HCT116 (cell line): Measurements from ENCODE around the gene FAM81B. TPM values are rescaled to one million over a fixed set of nuclear protein-coding genes. Genes with fewer than 3 reads are reported as not detected.

Source experiments
- ATAC-seq: fragments of 200-7000 bp; cut with Tn5 transposase; 2 replicates; pipeline ENCODE4 v1.9.1; 2020; ENCODE audit warnings: mild to moderate bottlenecking, moderate library complexity
- BruUV-seq: library from RNA; stranded (reverse); fragments of 400-500 nt; replicated peaks from 2 replicates; lab custom pipeline; 2021; lab: Mats Ljungman, UMichigan
- CTCF ChIA-PET: fragments of 300-600 bp; sonication (Branson Sonifier 250); formaldehyde crosslinking; loops from one replicate; lab custom pipeline; 2021; ENCODE audit warnings: antibody characterized with exemption; lab: Charles Lee
- POLR2A ChIA-PET: fragments of 300-600, 350-600 bp; sonication (Branson Sonifier 250); formaldehyde crosslinking; loops from one replicate; lab custom pipeline; 2021; ENCODE audit warnings: antibody characterized with exemption; lab: Charles Lee
- RAD21 ChIA-PET, 2 experiments: fragments of 300-600 bp; sonication (Branson Sonifier 250); formaldehyde crosslinking; loops; one replicate each; lab custom pipeline; 2023; ENCODE audit warnings: low total read pairs in 2 of 2; ENCODE audit not compliant: uncharacterized antibody in 2 of 2, unreplicated experiment in 2 of 2, low non-redundant PET in 1 of 2; lab: Charles Lee
- DNase-seq: peaks from one replicate; pipeline ENCODE4 v3.0.0-alpha.2; 2010; ENCODE audit warnings: low read depth, low spot score
- H2AFZ ChIP-seq: fragments of 200-600 bp; shearing (Covaris generic), sonication (generic); 2 replicates; pipeline ENCODE4 v1.6.1; 2017; ENCODE audit warnings: low read depth, mixed run types, mixed read lengths, antibody characterized with exemption, low read length; ENCODE audit not compliant: poor library complexity, severe bottlenecking
- H3K27ac ChIP-seq: 2 replicates; pipeline ENCODE4 v1.5.1; 2012; ENCODE audit warnings: low read depth, low read length
- H3K27me3 ChIP-seq: fragments of 200-600 bp; sonication (generic); 2 replicates; pipeline ENCODE4 v1.6.1; 2016; ENCODE audit warnings: mixed run types, low read length, mixed read lengths; ENCODE audit not compliant: insufficient read depth
- H3K36me3 ChIP-seq, 2 experiments: fragments of 200-500 bp in 1 of 2; fragments of 200-600 bp in 1 of 2; sonication (Bioruptor generic) in 1 of 2; sonication (generic) in 1 of 2; 2 replicates each; pipeline versions ENCODE4 v1.5.1 to v1.6.1; 2014 to 2016; ENCODE audit warnings: low read length in 2 of 2, inconsistent platforms in 1 of 2, mixed read lengths in 1 of 2, mixed run types in 1 of 2; ENCODE audit not compliant: insufficient read depth in 2 of 2, control insufficient read depth in 1 of 2
- H3K4me1 ChIP-seq, 2 experiments: fragments of 200-600 bp in 1 of 2; sonication (generic) in 1 of 2; 2 replicates each; pipeline versions ENCODE4 v1.5.1 to v1.6.1; 2012 to 2017; ENCODE audit warnings: low read length in 2 of 2, inconsistent platforms in 1 of 2, mild to moderate bottlenecking in 1 of 2, mixed read lengths in 1 of 2, mixed run types in 1 of 2, moderate library complexity in 1 of 2; ENCODE audit not compliant: insufficient read depth in 2 of 2, control insufficient read depth in 1 of 2
- H3K4me2 ChIP-seq: fragments of 200-600 bp; sonication (generic); 2 replicates; pipeline ENCODE4 v1.6.1; 2017; ENCODE audit warnings: mixed run types, low read length, mixed read lengths
- H3K4me3 ChIP-seq, 2 experiments: fragments of 200-600 bp in 1 of 2; sonication (generic) in 1 of 2; replicated peaks in 1 of 2; 2 replicates each; pipeline ENCODE4 v1.5.1; 2011 to 2016; ENCODE audit warnings: low read length in 2 of 2, control low read depth in 1 of 2, low read depth in 1 of 2, mild to moderate bottlenecking in 1 of 2, mixed read lengths in 1 of 2, mixed run types in 1 of 2
- H3K79me2 ChIP-seq: fragments of 200-600 bp; sonication (generic); 2 replicates; pipeline ENCODE4 v1.6.1; 2017; ENCODE audit warnings: mild to moderate bottlenecking, mixed run types, low read length, moderate library complexity, mixed read lengths; ENCODE audit not compliant: insufficient read depth
- H3K9ac ChIP-seq: fragments of 200-600 bp; sonication (generic); 2 replicates; pipeline ENCODE4 v1.6.1; 2016; ENCODE audit warnings: low read length, mixed read lengths
- H3K9me2 ChIP-seq: fragments of 200-600 bp; sonication (generic), shearing (Covaris generic); 2 replicates; pipeline ENCODE4 v1.6.1; 2017; ENCODE audit warnings: mixed run types, mild to moderate bottlenecking, moderate library complexity; ENCODE audit not compliant: insufficient read depth
- H3K9me3 ChIP-seq, 2 experiments: fragments of 200-500 bp in 1 of 2; fragments of 200-600 bp in 1 of 2; sonication (Bioruptor generic) in 1 of 2; sonication (generic) in 1 of 2; 2 replicates each; pipeline ENCODE4 v1.6.1; 2014 to 2017; ENCODE audit warnings: low read length in 2 of 2, mixed read lengths in 2 of 2, inconsistent platforms in 1 of 2, low read depth in 1 of 2, mild to moderate bottlenecking in 1 of 2, mixed run types in 1 of 2, moderate library complexity in 1 of 2; ENCODE audit not compliant: control insufficient read depth in 1 of 2, insufficient read depth in 1 of 2
- H4K20me1 ChIP-seq: fragments of 200-600 bp; sonication (generic), shearing (Covaris generic); 2 replicates; pipeline ENCODE4 v1.6.1; 2017; ENCODE audit warnings: mixed run types, mild to moderate bottlenecking, moderate library complexity; ENCODE audit not compliant: insufficient read depth
- CBX3 ChIP-seq: IDR thresholded peaks from 2 replicates; pipeline ENCODE4 v1.6.1; 2012; ENCODE audit warnings: low read depth
- CEBPB ChIP-seq: IDR thresholded peaks from 2 replicates; pipeline ENCODE4 v1.6.1; 2012; ENCODE audit warnings: low read depth
- CTCF ChIP-seq, 3 experiments: fragments of 200-600 bp in 1 of 3; sonication (generic) in 1 of 3; IDR thresholded peaks in 2 of 3; conservative IDR thresholded peaks in 1 of 3; 2 replicates each; pipeline ENCODE4 v1.5.1; 2012 to 2017; ENCODE audit warnings: low read depth in 2 of 3, low read length in 2 of 3, antibody characterized with exemption in 1 of 3, borderline replicate concordance in 1 of 3, control low read depth in 1 of 3, mild to moderate bottlenecking in 1 of 3, mixed read lengths in 1 of 3, mixed run types in 1 of 3, moderate library complexity in 1 of 3; ENCODE audit not compliant: insufficient read depth in 1 of 3
- EGR1 ChIP-seq: IDR thresholded peaks from 2 replicates; pipeline ENCODE4 v1.6.1; 2012; ENCODE audit warnings: low read depth
- ELF1 ChIP-seq: IDR thresholded peaks from 2 replicates; pipeline ENCODE4 v1.6.1; 2012; ENCODE audit warnings: low read depth, borderline replicate concordance
- EZH2 ChIP-seq: fragments of 200-600 bp; sonication (generic); IDR thresholded peaks from 2 replicates; pipeline ENCODE4 v1.6.1; 2017; ENCODE audit warnings: antibody characterized with exemption, mixed run types
- EZH2phosphoT487 ChIP-seq: fragments of 200-600 bp; IDR thresholded peaks from 2 replicates; pipeline ENCODE4 v1.6.1; 2018; ENCODE audit warnings: antibody characterized with exemption, borderline replicate concordance
- POLR2A ChIP-seq: IDR thresholded peaks from 2 replicates; pipeline ENCODE4 v1.7.0; 2011; ENCODE audit warnings: borderline replicate concordance; ENCODE audit not compliant: insufficient read depth, insufficient read length; ENCODE audit errors: extremely low read depth
- POLR2AphosphoS5 ChIP-seq: IDR thresholded peaks from 2 replicates; pipeline ENCODE4 v1.6.1; 2011; ENCODE audit warnings: mild to moderate bottlenecking, low read depth, low read length, moderate library complexity
- SIN3A ChIP-seq: IDR thresholded peaks from 2 replicates; pipeline ENCODE4 v1.6.1; 2012; ENCODE audit warnings: low read depth
- SRF ChIP-seq: IDR thresholded peaks from 2 replicates; pipeline ENCODE4 v1.6.1; 2012; ENCODE audit warnings: low read depth
- TCF7L2 ChIP-seq: IDR thresholded peaks from 2 replicates; pipeline ENCODE4 v1.7.0; 2011; ENCODE audit warnings: borderline replicate concordance, inconsistent platforms; ENCODE audit not compliant: insufficient read depth, insufficient read length; ENCODE audit errors: extremely low read depth
- YY1 ChIP-seq: IDR thresholded peaks from 2 replicates; pipeline ENCODE4 v1.6.1; 2011; ENCODE audit warnings: low read length, low read depth, moderate library complexity, mild to moderate bottlenecking; ENCODE audit not compliant: insufficient replicate concordance; ENCODE audit errors: extremely low read depth
- ZBTB33 ChIP-seq: IDR thresholded peaks from 2 replicates; pipeline ENCODE4 v1.6.1; 2011; ENCODE audit warnings: mild to moderate bottlenecking, low read length, moderate library complexity; ENCODE audit not compliant: insufficient replicate concordance; ENCODE audit errors: extremely low read depth
- intact Hi-C: fragments of 100-400 bp; cut with micrococcal nuclease; formaldehyde crosslinking; loops from 2 replicates; pipeline ENCODE4 v1.10.0; 2022
- total RNA-seq: library from RNA; stranded (reverse); gene quantifications from one replicate; pipeline ENCODE4 v1.2.1, GENCODE V29; 2021; ENCODE audit not compliant: unreplicated experiment

Gene FAM81B
- total RNA-seq, 1 experiment from 2014 or later: not detected

DNA sequence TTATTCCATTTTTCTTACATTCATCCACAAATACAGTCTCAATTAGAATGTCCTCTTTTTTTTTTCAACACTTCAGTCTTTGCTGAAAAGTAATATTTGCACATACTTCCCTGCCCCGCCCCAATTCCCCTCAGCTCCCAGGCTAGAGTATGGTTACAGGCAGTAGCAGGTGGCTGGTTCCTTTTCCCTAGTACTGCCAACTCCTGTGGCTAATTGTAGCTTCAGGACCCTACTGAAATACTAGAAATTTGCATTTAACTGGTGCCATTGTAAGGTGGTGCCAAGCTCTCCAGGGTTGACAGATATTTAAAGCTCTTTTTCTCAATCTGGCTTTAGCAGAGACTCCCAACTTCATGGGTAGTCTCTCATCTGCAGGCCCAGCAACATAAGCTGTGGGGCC lies 80.3 kb downstream of the FAM81B start:
- no peak overlapping the region for H3K9ac ChIP-seq
- H3K79me2 ChIP-seq: no peaks in the 10 kb centered on the region
- no peaks in the 10 kb centered on the region for H3K9me3 ChIP-seq
- RAD21 ChIA-PET: no interaction called here
- H3K9me2 ChIP-seq: no peaks in the 10 kb centered on the region
- H4K20me1 ChIP-seq: no peaks in the 10 kb centered on the region
- H3K27ac ChIP-seq: no peak overlapping the region
- H3K4me2 ChIP-seq: no peak overlapping the region
- TF ChIP-seq EZH2 (no peak), CTCF (IDR thresholded peaks at IDR 0.05 in 2 of 3, conservative IDR thresholded peaks at IDR 0.05 in 1 of 3; ENCODE audit: borderline replicate concordance in 1 of 3, insufficient read depth in 1 of 3, low read depth in 2 of 3, low read length in 2 of 3) (no peak), EZH2phosphoT487 (no peak), SRF (no peak)
- BruUV-seq: no TSS peak
- POLR2A ChIA-PET: no interaction called here
- no peaks in the 10 kb centered on the region for H3K27me3 ChIP-seq
- intact Hi-C loops: no loop called here
- no peak overlapping the region for H2AFZ ChIP-seq
- no peak for DNase-seq
- CTCF ChIA-PET: no interaction called here
- no peak overlapping the region for H3K4me3 ChIP-seq
- peaks cover 0 to 9% of the 10 kb centered on the region in 2 experiments; a peak in 2 of 4 replicates for H3K36me3 ChIP-seq
- ATAC-seq: no peak
- H3K4me1 ChIP-seq: no peaks in the 10 kb centered on the region

- H3K27ac ChIP-seq: no peak overlapping the region
- CTCF ChIA-PET: no interaction called here
- H3K9me3 ChIP-seq: no peaks in the 10 kb centered on the region
- H3K36me3 ChIP-seq: peaks cover 0 to 9% of the 10 kb centered on the region in 2 experiments; a peak in 2 of 4 replicates
- no peak overlapping the region for H3K4me2 ChIP-seq
- POLR2A ChIA-PET: no interaction called here
- H3K79me2 ChIP-seq: no peaks in the 10 kb centered on the region
- no peaks in the 10 kb centered on the region for H3K27me3 ChIP-seq
- H3K4me3 ChIP-seq: no peak overlapping the region
- no peak overlapping the region for H2AFZ ChIP-seq
- no peak overlapping the region for H3K9ac ChIP-seq
- DNase-seq (no peak), ATAC-seq (peak; percentile 53; the same call in 1 of the 2 replicates)
- H3K4me1 ChIP-seq: no peaks in the 10 kb centered on the region
- no peaks in the 10 kb centered on the region for H3K9me2 ChIP-seq
- RAD21 ChIA-PET: no interaction called here
- no TSS peak for BruUV-seq
- intact Hi-C loops: no loop called here
- H4K20me1 ChIP-seq: no peaks in the 10 kb centered on the region
- TF ChIP-seq POLR2AphosphoS5: no peak
- TF ChIP-seq ZBTB33: no peak
- TF ChIP-seq ELF1: no peak
- no peak for TF ChIP-seq EGR1
- no peak for TF ChIP-seq TCF7L2
- no peak for TF ChIP-seq CTCF (IDR thresholded peaks at IDR 0.05 in 2 of 3, conservative IDR thresholded peaks at IDR 0.05 in 1 of 3; ENCODE audit: borderline replicate concordance in 1 of 3, insufficient read depth in 1 of 3, low read depth in 2 of 3, low read length in 2 of 3)
- no peak for TF ChIP-seq CBX3
- no peak for TF ChIP-seq CEBPB
- TF ChIP-seq YY1: no peak
- no peak for TF ChIP-seq POLR2A
- TF ChIP-seq SIN3A: no peak
- no peak for TF ChIP-seq SRF
- no peak for TF ChIP-seq EZH2
Measured at GRCh38 chr5:95471942-95472341, 80.8 kb downstream of the FAM81B start.
